A549 (cell line): ENCODE data around the gene SLC2A1.

Experiments
- TF ChIP-seq, protein P1 (sequence below): IDR thresholded peaks from 2 replicates; pipeline ENCODE4 v1.6.1; 2012
- TF ChIP-seq, protein P2 (sequence below): fragments of >200 bp; sonication (Bioruptor Twin); formaldehyde crosslinking; IDR thresholded peaks from 3 replicates; pipeline ENCODE4 v1.5.1; 2016

DNA sequence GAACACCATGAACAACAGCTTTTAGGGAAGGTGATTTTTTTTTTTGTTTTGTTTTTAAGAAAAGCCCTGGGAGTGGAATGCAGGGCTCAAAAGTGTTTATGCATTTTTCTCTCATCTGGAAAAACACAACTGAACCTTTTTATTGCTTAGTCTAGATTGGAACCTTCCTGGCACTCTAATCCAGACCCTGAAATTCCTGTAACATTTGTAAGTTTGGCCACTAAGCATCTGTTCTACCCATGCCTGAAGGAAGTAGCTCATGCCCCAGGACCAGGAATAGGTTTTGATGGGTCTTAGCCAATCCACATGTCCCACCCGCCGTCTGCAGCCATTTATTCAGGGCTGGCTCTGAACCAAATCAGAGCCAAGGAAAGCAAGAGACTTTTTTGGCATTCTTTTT lies 39.7 kb upstream of the SLC2A1 start:
- TF ChIP-seq, protein P1, sequence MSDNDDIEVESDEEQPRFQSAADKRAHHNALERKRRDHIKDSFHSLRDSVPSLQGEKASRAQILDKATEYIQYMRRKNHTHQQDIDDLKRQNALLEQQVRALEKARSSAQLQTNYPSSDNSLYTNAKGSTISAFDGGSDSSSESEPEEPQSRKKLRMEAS: no peak
- TF ChIP-seq, protein P2, sequence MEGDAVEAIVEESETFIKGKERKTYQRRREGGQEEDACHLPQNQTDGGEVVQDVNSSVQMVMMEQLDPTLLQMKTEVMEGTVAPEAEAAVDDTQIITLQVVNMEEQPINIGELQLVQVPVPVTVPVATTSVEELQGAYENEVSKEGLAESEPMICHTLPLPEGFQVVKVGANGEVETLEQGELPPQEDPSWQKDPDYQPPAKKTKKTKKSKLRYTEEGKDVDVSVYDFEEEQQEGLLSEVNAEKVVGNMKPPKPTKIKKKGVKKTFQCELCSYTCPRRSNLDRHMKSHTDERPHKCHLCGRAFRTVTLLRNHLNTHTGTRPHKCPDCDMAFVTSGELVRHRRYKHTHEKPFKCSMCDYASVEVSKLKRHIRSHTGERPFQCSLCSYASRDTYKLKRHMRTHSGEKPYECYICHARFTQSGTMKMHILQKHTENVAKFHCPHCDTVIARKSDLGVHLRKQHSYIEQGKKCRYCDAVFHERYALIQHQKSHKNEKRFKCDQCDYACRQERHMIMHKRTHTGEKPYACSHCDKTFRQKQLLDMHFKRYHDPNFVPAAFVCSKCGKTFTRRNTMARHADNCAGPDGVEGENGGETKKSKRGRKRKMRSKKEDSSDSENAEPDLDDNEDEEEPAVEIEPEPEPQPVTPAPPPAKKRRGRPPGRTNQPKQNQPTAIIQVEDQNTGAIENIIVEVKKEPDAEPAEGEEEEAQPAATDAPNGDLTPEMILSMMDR: no peak
